ENCODE measurements around the gene MRPL45. TPM values are rescaled to one million over a fixed set of nuclear protein-coding genes. Genes with fewer than 3 reads are reported as not detected.
"Not testable (repeated sequence)": the region's sequence is repeated elsewhere in the genome, so short reads cannot be mapped to it uniquely, and the experiment has no call there.

MRPL45 gene
- total RNA-seq, 2 donors from 2014 or later: 9.0 to 10.7 TPM

- ATAC-seq (ENCODE audit: insufficient number of reproducible peaks, low FRiP score, low read depth); H3K36me3 ChIP-seq; DNase-seq (ENCODE audit: low spot score); H3K9me3 ChIP-seq; H3K27ac ChIP-seq; H3K4me3 ChIP-seq; H3K4me1 ChIP-seq (ENCODE audit: control insufficient read depth in 1 of 2, low read depth in 2 of 2); H3K27me3 ChIP-seq (replicated peaks; ENCODE audit: insufficient read depth): not testable (repeated sequence)
- peak; percentile 11 for TF ChIP-seq CTCF (IDR thresholded peaks at IDR 0.05)
These were observed 8.6 kb upstream of the MRPL45 start for GRCh38 chr17:38288217-38288827.

DNA sequence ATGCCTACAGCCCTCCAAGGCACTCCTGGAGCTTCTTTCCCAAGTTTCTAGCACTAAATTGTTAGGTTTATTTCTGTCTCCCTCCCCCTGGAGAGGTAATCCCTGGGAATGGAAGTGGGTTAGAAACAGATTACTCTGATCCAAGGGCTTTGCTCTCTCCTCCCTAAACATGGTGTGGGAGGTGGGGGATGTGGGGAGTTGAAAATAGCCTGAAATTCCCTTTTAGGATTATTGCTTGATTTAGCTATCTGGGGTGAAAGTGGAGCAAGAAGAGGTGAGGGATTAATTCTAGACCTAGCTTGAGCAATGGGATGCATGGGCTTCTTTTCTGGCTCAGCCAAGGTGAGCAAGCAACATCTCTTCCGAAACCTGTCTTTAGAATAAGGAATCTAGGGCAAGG is 7.2 kb upstream of the MRPL45 start:
- not testable (repeated sequence) for H3K36me3 ChIP-seq; H3K27ac ChIP-seq; H3K9me3 ChIP-seq; H3K27me3 ChIP-seq (replicated peaks; ENCODE audit: insufficient read depth); H3K4me3 ChIP-seq; H3K4me1 ChIP-seq (ENCODE audit: control insufficient read depth in 1 of 2, low read depth in 2 of 2); ATAC-seq (ENCODE audit: insufficient number of reproducible peaks, low FRiP score, low read depth); DNase-seq (ENCODE audit: low spot score)

GRCh38 chr17:38295602-38296365 is 1.2 kb upstream of the MRPL45 start:
- not testable (repeated sequence) for ATAC-seq (ENCODE audit: insufficient number of reproducible peaks, low FRiP score, low read depth); H3K4me1 ChIP-seq (ENCODE audit: control insufficient read depth in 1 of 2, low read depth in 2 of 2); DNase-seq (ENCODE audit: low spot score); H3K9me3 ChIP-seq; H3K36me3 ChIP-seq; H3K27me3 ChIP-seq (replicated peaks; ENCODE audit: insufficient read depth); H3K27ac ChIP-seq
- peak overlapping the region; percentile 77 for H3K4me3 ChIP-seq

DNA sequence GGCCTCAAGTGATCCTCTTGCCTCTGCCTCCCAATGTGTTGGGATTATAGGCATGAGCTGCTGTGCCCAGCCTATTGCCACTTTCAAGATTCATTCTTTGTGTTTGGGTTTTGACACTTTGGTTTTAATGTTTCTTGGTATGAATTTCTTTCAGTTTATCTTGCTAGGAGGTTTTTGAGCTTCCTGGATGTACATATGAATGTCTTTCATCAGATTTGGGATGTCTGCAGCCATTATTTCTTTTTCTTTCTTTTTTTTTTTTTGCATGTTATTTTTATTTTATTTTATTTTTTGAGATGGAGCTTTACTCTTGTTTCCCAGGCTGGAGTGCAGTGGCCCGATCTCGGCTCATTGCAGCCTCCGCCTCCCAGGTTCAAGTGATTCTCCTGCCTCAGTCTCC is 18.5 kb downstream of the MRPL45 start:
- ATAC-seq (ENCODE audit: insufficient number of reproducible peaks, low FRiP score, low read depth): no peak
- Histone ChIP-seq H3K4me3 (no peak overlapping the region), H3K4me1 (ENCODE audit: control insufficient read depth in 1 of 2, low read depth in 2 of 2) (no peaks in the 10 kb centered on the region), H3K27me3 (replicated peaks; ENCODE audit: insufficient read depth) (no peaks in the 10 kb centered on the region), H3K9me3 (no peaks in the 10 kb centered on the region), H3K36me3 (peaks cover 7% of the 10 kb centered on the region), H3K27ac (no peak overlapping the region)
- DNase-seq (ENCODE audit: low spot score): no peak
- no peak for TF ChIP-seq CTCF (IDR thresholded peaks at IDR 0.05)

GRCh38 chr17:38317081-38317480 is 20.1 kb downstream of the MRPL45 start:
- DNase-seq (ENCODE audit: low spot score) (no peak), ATAC-seq (ENCODE audit: insufficient number of reproducible peaks, low FRiP score, low read depth) (no peak)
- TF ChIP-seq CTCF (IDR thresholded peaks at IDR 0.05): no peak
- Histone ChIP-seq H3K9me3 (no peaks in the 10 kb centered on the region), H3K4me3 (no peak overlapping the region), H3K27me3 (replicated peaks; ENCODE audit: insufficient read depth) (no peaks in the 10 kb centered on the region), H3K36me3 (peaks cover 4% of the 10 kb centered on the region), H3K27ac (no peak overlapping the region), H3K4me1 (ENCODE audit: control insufficient read depth in 1 of 2, low read depth in 2 of 2) (no peaks in the 10 kb centered on the region)

- Histone ChIP-seq H3K27me3 (replicated peaks; ENCODE audit: insufficient read depth) (no peaks in the 10 kb centered on the region), H3K36me3 (peaks cover 9% of the 10 kb centered on the region), H3K27ac (no peak overlapping the region), H3K4me3 (no peak overlapping the region), H3K4me1 (ENCODE audit: control insufficient read depth in 1 of 2, low read depth in 2 of 2) (no peaks in the 10 kb centered on the region), H3K9me3 (no peaks in the 10 kb centered on the region)
- TF ChIP-seq CTCF (IDR thresholded peaks at IDR 0.05): no peak
- ATAC-seq (ENCODE audit: insufficient number of reproducible peaks, low FRiP score, low read depth) (no peak), DNase-seq (ENCODE audit: low spot score) (no peak)
These were observed 23.5 kb downstream of the MRPL45 start for GRCh38 chr17:38320482-38320881.

Measured in thoracic aorta (tissue), 2 donors.